RWPE2 (cell line): ENCODE data around the gene CNTNAP4.

Source experiments
- ATAC-seq: fragments of 200-7000 bp; cut with Tn5 transposase; 3 replicates; pipeline ENCODE4 v1.9.1; 2021; ENCODE audit warnings: low read depth
- DNase-seq: peaks from one replicate; pipeline ENCODE4 v3.0.0-alpha.2; 2020; ENCODE audit warnings: low spot score
- H3K27ac ChIP-seq: fragments of 450-650 bp; 2 replicates; pipeline ENCODE4 v1.5.1; 2017; ENCODE audit warnings: mild to moderate bottlenecking; ENCODE audit not compliant: poor library complexity, severe bottlenecking
- H3K27me3 ChIP-seq: fragments of 250-450 bp; sonication (Bioruptor Pico); 2 replicates; pipeline ENCODE4 v1.5.1; 2021; ENCODE audit warnings: mild to moderate bottlenecking, moderate library complexity; ENCODE audit not compliant: insufficient read depth, poor library complexity, severe bottlenecking
- H3K36me3 ChIP-seq: fragments of 250-450 bp; sonication (Bioruptor Pico); 2 replicates; pipeline ENCODE4 v1.5.1; 2020; ENCODE audit warnings: low read depth, mild to moderate bottlenecking, moderate library complexity
- H3K4me1 ChIP-seq: fragments of 250-450 bp; sonication (Bioruptor Pico); 2 replicates; pipeline ENCODE4 v1.5.1; 2021; ENCODE audit warnings: mild to moderate bottlenecking, moderate library complexity; ENCODE audit not compliant: insufficient read depth, poor library complexity, severe bottlenecking
- H3K4me3 ChIP-seq: fragments of 250-450 bp; sonication (Bioruptor Pico); 2 replicates; pipeline ENCODE4 v1.5.1; 2021; ENCODE audit warnings: mild to moderate bottlenecking, moderate library complexity; ENCODE audit not compliant: severe bottlenecking
- H3K9me3 ChIP-seq: fragments of 250-450 bp; sonication (Bioruptor Pico); 2 replicates; pipeline ENCODE4 v1.5.1; 2021; ENCODE audit warnings: mild to moderate bottlenecking, moderate library complexity; ENCODE audit not compliant: severe bottlenecking
- TF ChIP-seq, protein P1 (sequence below): fragments of 450-650 bp; IDR thresholded peaks from one replicate; pipeline ENCODE4 v1.5.1; 2017; ENCODE audit warnings: mild to moderate bottlenecking, moderate library complexity; ENCODE audit not compliant: poor library complexity, severe bottlenecking

Gene CNTNAP4

DNA sequence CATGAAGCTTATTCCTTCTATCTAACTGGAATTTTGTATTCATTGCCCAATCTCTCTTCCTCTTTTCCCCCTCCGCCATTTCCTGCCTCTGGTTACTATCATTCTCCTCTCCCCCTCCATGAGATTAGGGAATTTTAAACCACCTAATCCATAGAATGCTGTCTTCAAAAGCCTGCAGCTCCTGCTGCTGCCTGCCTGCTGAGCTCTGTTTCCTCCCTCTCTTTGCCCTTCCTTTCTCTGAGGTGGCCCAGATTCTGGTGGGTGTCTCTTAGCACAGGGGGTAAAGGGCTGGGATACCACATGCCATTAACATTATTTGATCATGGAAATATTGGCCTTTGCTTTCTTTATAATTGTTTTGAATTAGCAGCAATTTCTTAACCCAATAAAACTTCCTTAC is 241.6 kb downstream of the CNTNAP4 start:
- no peak for ATAC-seq
- Histone ChIP-seq H3K9me3 (no peaks in the 10 kb centered on the region), H3K36me3 (no peaks in the 10 kb centered on the region), H3K4me1 (no peaks in the 10 kb centered on the region), H3K4me3 (no peak overlapping the region), H3K27ac (no peak overlapping the region), H3K27me3 (peaks cover 39% of the 10 kb centered on the region)
- DNase-seq: no peak
- TF ChIP-seq, protein P1, sequence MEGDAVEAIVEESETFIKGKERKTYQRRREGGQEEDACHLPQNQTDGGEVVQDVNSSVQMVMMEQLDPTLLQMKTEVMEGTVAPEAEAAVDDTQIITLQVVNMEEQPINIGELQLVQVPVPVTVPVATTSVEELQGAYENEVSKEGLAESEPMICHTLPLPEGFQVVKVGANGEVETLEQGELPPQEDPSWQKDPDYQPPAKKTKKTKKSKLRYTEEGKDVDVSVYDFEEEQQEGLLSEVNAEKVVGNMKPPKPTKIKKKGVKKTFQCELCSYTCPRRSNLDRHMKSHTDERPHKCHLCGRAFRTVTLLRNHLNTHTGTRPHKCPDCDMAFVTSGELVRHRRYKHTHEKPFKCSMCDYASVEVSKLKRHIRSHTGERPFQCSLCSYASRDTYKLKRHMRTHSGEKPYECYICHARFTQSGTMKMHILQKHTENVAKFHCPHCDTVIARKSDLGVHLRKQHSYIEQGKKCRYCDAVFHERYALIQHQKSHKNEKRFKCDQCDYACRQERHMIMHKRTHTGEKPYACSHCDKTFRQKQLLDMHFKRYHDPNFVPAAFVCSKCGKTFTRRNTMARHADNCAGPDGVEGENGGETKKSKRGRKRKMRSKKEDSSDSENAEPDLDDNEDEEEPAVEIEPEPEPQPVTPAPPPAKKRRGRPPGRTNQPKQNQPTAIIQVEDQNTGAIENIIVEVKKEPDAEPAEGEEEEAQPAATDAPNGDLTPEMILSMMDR: no peak

DNA sequence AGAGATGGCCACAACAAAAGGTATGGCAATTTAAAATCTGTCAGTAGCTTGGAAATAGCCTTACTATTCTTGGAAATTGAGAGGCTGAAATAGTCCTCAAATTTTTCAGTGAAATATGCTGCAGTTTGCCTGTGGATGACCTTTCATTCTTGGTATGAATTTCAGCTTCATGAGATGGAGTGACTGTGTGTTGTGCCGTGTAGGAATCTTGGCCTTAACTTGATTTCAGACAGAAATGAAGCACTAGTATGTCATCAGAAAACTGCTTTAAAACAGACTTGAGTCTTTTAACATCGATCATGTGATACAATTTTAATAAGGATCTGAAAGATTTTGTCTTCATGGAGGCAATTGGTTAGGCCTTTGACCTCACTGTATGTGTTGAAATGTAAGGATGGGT is 247.2 kb downstream of the CNTNAP4 start:
- Histone ChIP-seq H3K4me3 (no peak overlapping the region), H3K36me3 (no peaks in the 10 kb centered on the region), H3K27me3 (peaks cover 48% of the 10 kb centered on the region), H3K4me1 (no peaks in the 10 kb centered on the region), H3K27ac (no peak overlapping the region), H3K9me3 (no peaks in the 10 kb centered on the region)
- no peak for ATAC-seq
- TF ChIP-seq, protein P1: no peak
- no peak for DNase-seq

DNA sequence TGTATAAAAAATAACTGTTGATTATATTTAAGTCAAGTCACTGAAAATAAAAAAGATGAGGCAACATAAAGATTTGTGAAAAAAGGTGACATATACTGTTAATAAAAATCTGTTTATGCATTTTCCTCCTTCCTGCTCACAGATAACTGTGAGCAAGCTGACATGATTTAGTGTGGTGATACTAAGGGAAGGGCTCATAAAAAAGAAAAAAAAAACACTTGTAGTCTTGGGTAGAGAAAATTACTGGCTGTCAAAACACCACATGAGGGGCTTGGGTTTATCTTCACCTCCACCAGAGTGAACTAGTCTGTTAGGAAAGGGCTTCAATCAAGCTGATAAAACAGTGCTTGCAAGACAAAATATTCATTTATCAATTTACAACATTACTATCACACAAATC is 247.6 kb downstream of the CNTNAP4 start:
- Histone ChIP-seq H3K9me3 (no peaks in the 10 kb centered on the region), H3K27ac (no peak overlapping the region), H3K4me1 (no peaks in the 10 kb centered on the region), H3K4me3 (no peak overlapping the region), H3K27me3 (peaks cover 44% of the 10 kb centered on the region), H3K36me3 (no peaks in the 10 kb centered on the region)
- TF ChIP-seq, protein P1: no peak
- DNase-seq (no peak), ATAC-seq (no peak)

DNA sequence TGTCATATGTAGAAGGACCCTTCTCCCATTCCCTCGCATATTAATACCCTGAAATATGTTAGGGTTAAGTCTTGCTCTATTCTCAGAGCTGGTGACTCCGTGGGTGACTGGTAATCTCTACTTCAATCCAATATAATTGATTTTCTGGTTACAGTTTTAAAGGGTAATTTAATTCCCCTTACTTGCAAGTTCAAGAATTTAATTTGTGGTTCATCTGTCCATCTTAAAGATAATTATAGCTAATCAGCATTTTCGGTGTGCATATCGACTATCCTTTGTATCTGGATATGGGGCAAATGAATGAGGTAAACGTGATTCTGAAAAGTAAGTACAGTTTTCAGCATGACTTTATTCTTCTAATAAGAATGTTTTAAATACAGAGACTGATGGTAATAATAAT is 250.0 kb downstream of the CNTNAP4 start:
- Histone ChIP-seq H3K4me1 (no peaks in the 10 kb centered on the region), H3K27ac (no peak overlapping the region), H3K9me3 (no peaks in the 10 kb centered on the region), H3K27me3 (peaks cover 53% of the 10 kb centered on the region), H3K4me3 (no peak overlapping the region), H3K36me3 (no peaks in the 10 kb centered on the region)
- ATAC-seq (no peak), DNase-seq (no peak)
- TF ChIP-seq, protein P1: no peak

DNA sequence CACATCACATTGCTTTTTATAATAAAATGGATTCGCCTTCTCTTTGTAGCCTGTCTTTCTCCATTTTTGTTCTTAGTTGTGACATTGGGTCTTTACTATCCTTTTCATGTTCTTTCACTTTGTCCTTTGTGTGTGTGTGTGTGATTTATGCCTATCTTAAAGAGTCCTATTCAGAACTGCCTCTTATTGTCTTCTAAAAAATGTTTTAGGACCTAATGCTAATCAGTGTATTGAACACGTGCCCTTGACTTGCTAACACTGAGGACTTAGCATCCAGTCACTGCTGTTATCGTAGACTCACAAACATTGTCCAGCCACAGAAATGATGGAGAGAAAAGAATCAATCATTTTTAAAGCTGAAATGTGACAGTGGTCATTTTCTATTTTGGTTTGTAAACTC is 251.9 kb downstream of the CNTNAP4 start:
- TF ChIP-seq, protein P1: no peak
- Histone ChIP-seq H3K27ac (no peak overlapping the region), H3K27me3 (peaks cover 58% of the 10 kb centered on the region), H3K9me3 (no peaks in the 10 kb centered on the region), H3K4me3 (no peak overlapping the region), H3K4me1 (no peaks in the 10 kb centered on the region), H3K36me3 (no peaks in the 10 kb centered on the region)
- DNase-seq (no peak), ATAC-seq (no peak)
